Neuronal stem cell (in vitro differentiated cells): ENCODE measurements around the gene SPRY1.

Source experiments
- DNase-seq: peaks from one replicate; pipeline ENCODE4 v3.0.0-alpha.2; 2013; ENCODE audit warnings: low spot score
- H2AFZ ChIP-seq: one replicate; pipeline ENCODE4 v1.6.1; 2013; ENCODE audit warnings: mild to moderate bottlenecking, low read length, inconsistent platforms
- H2AK5ac ChIP-seq: 2 replicates; pipeline ENCODE4 v1.6.1; 2013; ENCODE audit warnings: low read depth, mild to moderate bottlenecking, inconsistent platforms, low read length, moderate library complexity, mixed read lengths
- H2BK120ac ChIP-seq: 2 replicates; pipeline ENCODE4 v1.6.1; 2013; ENCODE audit warnings: low read depth, mild to moderate bottlenecking, inconsistent platforms, low read length, moderate library complexity, mixed read lengths
- H2BK12ac ChIP-seq: one replicate; pipeline ENCODE4 v1.6.1; 2013; ENCODE audit warnings: low read length, inconsistent platforms
- H2BK15ac ChIP-seq: 2 replicates; pipeline ENCODE4 v1.6.1; 2013; ENCODE audit warnings: mild to moderate bottlenecking, low read length, inconsistent platforms, mixed read lengths
- H2BK5ac ChIP-seq: one replicate; pipeline ENCODE4 v1.6.1; 2013; ENCODE audit warnings: inconsistent platforms, mild to moderate bottlenecking, low read length, moderate library complexity
- H3K14ac ChIP-seq: one replicate; pipeline ENCODE4 v1.6.1; 2013; ENCODE audit warnings: low read length, inconsistent platforms
- H3K18ac ChIP-seq: 2 replicates; pipeline ENCODE4 v1.6.1; 2013; ENCODE audit warnings: low read length, inconsistent platforms
- H3K23ac ChIP-seq: 2 replicates; pipeline ENCODE4 v1.6.1; 2013; ENCODE audit warnings: low read depth, mild to moderate bottlenecking, mixed read lengths, low read length, inconsistent platforms; ENCODE audit not compliant: poor library complexity
- H3K27ac ChIP-seq: replicated peaks from 3 replicates; pipeline ENCODE4 v1.5.1; 2013; ENCODE audit warnings: low read length, inconsistent platforms
- H3K27me3 ChIP-seq, 3 experiments: 2 replicates each; pipeline ENCODE4 v1.6.1; 2013; ENCODE audit warnings: low read length in 3 of 3, mild to moderate bottlenecking in 2 of 3, inconsistent platforms in 1 of 3, low read depth in 1 of 3, mixed read lengths in 1 of 3, moderate library complexity in 1 of 3; ENCODE audit not compliant: control insufficient read depth in 3 of 3, insufficient read depth in 3 of 3
- H3K36me3 ChIP-seq, 2 donors: replicated peaks in 1 of 2; 2 replicates each; pipeline ENCODE4 v1.6.1; 2013; ENCODE audit warnings: low read length in 2 of 2; ENCODE audit not compliant: control insufficient read depth in 2 of 2, insufficient read depth in 2 of 2
- H3K4ac ChIP-seq: 2 replicates; pipeline ENCODE4 v1.6.1; 2013; ENCODE audit warnings: inconsistent platforms, mild to moderate bottlenecking, low read length, moderate library complexity
- H3K4me1 ChIP-seq, 2 donors: 1 replicate in 1 of 2; 2 replicates in 1 of 2; pipeline ENCODE4 v1.6.1; 2013; ENCODE audit warnings: low read length in 2 of 2, low read depth in 1 of 2; ENCODE audit not compliant: control insufficient read depth in 2 of 2, insufficient read depth in 1 of 2
- H3K4me2 ChIP-seq: one replicate; pipeline ENCODE4 v1.6.1; 2013; ENCODE audit warnings: mild to moderate bottlenecking, low read length, inconsistent platforms; ENCODE audit not compliant: insufficient read depth, poor library complexity, severe bottlenecking
- H3K4me3 ChIP-seq, 2 donors: 2 replicates each; pipeline ENCODE4 v1.5.1; 2013; ENCODE audit warnings: low read length in 2 of 2, mild to moderate bottlenecking in 2 of 2, inconsistent platforms in 1 of 2, moderate library complexity in 1 of 2
- H3K79me1 ChIP-seq: one replicate; pipeline ENCODE4 v1.6.1; 2013; ENCODE audit warnings: low read depth, mild to moderate bottlenecking, inconsistent platforms, low read length, moderate library complexity
- H3K9ac ChIP-seq: one replicate; pipeline ENCODE4 v1.6.1; 2013; ENCODE audit warnings: mild to moderate bottlenecking, low read depth, low read length, inconsistent platforms; ENCODE audit not compliant: poor library complexity
- H3K9me3 ChIP-seq, 2 donors: replicated peaks in 1 of 2; 2 replicates each; pipeline versions ENCODE3 to v1.6.1; 2013; ENCODE audit warnings: low read length in 2 of 2, mild to moderate bottlenecking in 2 of 2, inconsistent platforms in 1 of 2, low read depth in 1 of 2, mixed read lengths in 1 of 2, moderate library complexity in 1 of 2; ENCODE audit not compliant: control insufficient read depth in 2 of 2, insufficient read depth in 1 of 2
- H4K8ac ChIP-seq: one replicate; pipeline ENCODE4 v1.6.1; 2013; ENCODE audit warnings: low read depth, mild to moderate bottlenecking, inconsistent platforms, low read length, moderate library complexity
- H4K91ac ChIP-seq: one replicate; pipeline ENCODE4 v1.6.1; 2013; ENCODE audit warnings: low read length, low read depth, mild to moderate bottlenecking, inconsistent platforms; ENCODE audit not compliant: poor library complexity
- WGBS, 2 donors: extraction: QIAGEN DNeasy Blood & Tissue Kit; methylation state at CpG; one replicate each; pipeline ENCODE4 v1.1.7; 2013; ENCODE audit warnings: missing lambda C conversion rate in 2 of 2, mixed read lengths in 1 of 2; ENCODE audit not compliant: insufficient read length in 2 of 2, insufficient replicate concordance in 1 of 2; ENCODE audit errors: extremely low coverage in 2 of 2; 5-methylcytosine and 5-hydroxymethylcytosine counted together

SPRY1 gene

GRCh38 chr4:123404533-123404932 lies 7.9 kb downstream of the SPRY1 start:
- Histone ChIP-seq H3K9ac (no peak overlapping the region), H3K23ac (no peak overlapping the region), H3K18ac (no peak overlapping the region), H3K79me1 (no peaks in the 10 kb centered on the region), H3K4me3 (peak overlapping the region in 1 of 2 donors; percentile 81), H2AK5ac (no peak overlapping the region), H3K4me2 (no peak overlapping the region), H3K9me3 (no peaks in the 10 kb centered on the region), H4K91ac (no peak overlapping the region), H3K4me1 (peaks cover 11 to 42% of the 10 kb centered on the region in 2 donors), H2AFZ (no peak overlapping the region), H3K27me3 (no peaks in the 10 kb centered on the region), H2BK120ac (no peak overlapping the region), H2BK15ac (no peak overlapping the region), H2BK5ac (no peak overlapping the region), H3K4ac (no peak overlapping the region), H3K36me3 (peaks cover 10 to 81% of the 10 kb centered on the region in 2 donors), H2BK12ac (no peak overlapping the region), H3K27ac (no peak overlapping the region), H3K14ac (no peak overlapping the region), H4K8ac (no peak overlapping the region)
- no CpG with 5 or more reads among the region's 4 CpGs for WGBS, 2 donors
- DNase-seq = no peak

GRCh38 chr4:123405267-123405865 lies 8.8 kb downstream of the SPRY1 start:
- H3K4me3 ChIP-seq = peak overlapping the region in 1 of 2 donors; percentile 81

GRCh38 chr4:123406872-123407271 lies 10.3 kb downstream of the SPRY1 start:
- Histone ChIP-seq H3K4ac (no peak overlapping the region), H2BK5ac (no peak overlapping the region), H4K91ac (no peak overlapping the region), H3K36me3 (peaks cover 8 to 58% of the 10 kb centered on the region in 2 donors), H3K27me3 (no peaks in the 10 kb centered on the region), H4K8ac (no peak overlapping the region), H2AFZ (no peak overlapping the region), H3K4me3 (no peak overlapping the region), H3K9ac (no peak overlapping the region), H3K23ac (no peak overlapping the region), H2AK5ac (no peak overlapping the region), H3K4me1 (peaks cover 8 to 39% of the 10 kb centered on the region in 2 donors), H2BK15ac (no peak overlapping the region), H2BK120ac (no peak overlapping the region), H3K27ac (peak overlapping the region; percentile 26), H3K9me3 (no peaks in the 10 kb centered on the region), H2BK12ac (no peak overlapping the region), H3K79me1 (no peaks in the 10 kb centered on the region), H3K14ac (no peak overlapping the region), H3K18ac (no peak overlapping the region), H3K4me2 (no peak overlapping the region)
- WGBS, 2 donors = no CpG with 5 or more reads among the region's 4 CpGs
- DNase-seq = no peak

More at GRCh38 chr4:123405267-123405865, 8.8 kb downstream of the SPRY1 start:
- no peak overlapping the region for H2BK12ac ChIP-seq
- no peaks in the 10 kb centered on the region for H3K79me1 ChIP-seq
- DNase-seq = no peak
- WGBS, 2 donors = no CpG with 5 or more reads among the region's 5 CpGs
- H3K14ac ChIP-seq = no peak overlapping the region
- H3K18ac ChIP-seq = no peak overlapping the region
- H3K27me3 ChIP-seq = no peaks in the 10 kb centered on the region
- no peak overlapping the region for H2BK120ac ChIP-seq
- H2BK15ac ChIP-seq = no peak overlapping the region
- H3K36me3 ChIP-seq = peaks cover 10 to 73% of the 10 kb centered on the region in 2 donors
- H3K4ac ChIP-seq = no peak overlapping the region
- H2BK5ac ChIP-seq = no peak overlapping the region
- H3K9me3 ChIP-seq = no peaks in the 10 kb centered on the region
- peaks cover 11 to 42% of the 10 kb centered on the region in 2 donors for H3K4me1 ChIP-seq
- no peak overlapping the region for H2AFZ ChIP-seq
- no peak overlapping the region for H3K4me2 ChIP-seq
- H2AK5ac ChIP-seq = no peak overlapping the region
- H3K9ac ChIP-seq = no peak overlapping the region
- no peak overlapping the region for H3K23ac ChIP-seq
- H4K8ac ChIP-seq = no peak overlapping the region
- no peak overlapping the region for H4K91ac ChIP-seq
- no peak overlapping the region for H3K27ac ChIP-seq

GRCh38 chr4:123408471-123409084 lies 12.0 kb downstream of the SPRY1 start:
- Histone ChIP-seq H2BK15ac (no peak overlapping the region), H2AFZ (no peak overlapping the region), H3K4ac (no peak overlapping the region), H3K27me3 (no peaks in the 10 kb centered on the region), H4K91ac (no peak overlapping the region), H3K36me3 (peaks cover 0 to 41% of the 10 kb centered on the region in 2 donors), H3K4me1 (peaks cover 3 to 38% of the 10 kb centered on the region in 2 donors), H3K23ac (no peak overlapping the region), H3K9me3 (no peaks in the 10 kb centered on the region), H2BK120ac (no peak overlapping the region), H3K4me3 (no peak overlapping the region), H2BK5ac (no peak overlapping the region), H2BK12ac (no peak overlapping the region), H3K79me1 (no peaks in the 10 kb centered on the region), H3K14ac (no peak overlapping the region), H3K18ac (no peak overlapping the region), H2AK5ac (no peak overlapping the region), H3K27ac (no peak overlapping the region), H3K4me2 (no peak overlapping the region), H3K9ac (no peak overlapping the region), H4K8ac (no peak overlapping the region)
- 100% methylated on average over 2 of the region's 5 CpGs; no CpG with 5 or more reads in 1 of the 2 donors for WGBS, 2 donors
- no peak for DNase-seq
